ENCODE measurements around the gene UGT1A10.
"Not testable (repeated sequence)": the region's sequence is repeated elsewhere in the genome, so short reads cannot be mapped to it uniquely, and the experiment has no call there.

The UGT1A10 gene

GRCh38 chr2:233636306-233636705 is at the start of gene UGT1A10:
Gene UGT1A10 (plus strand): TSS chr2:233636448. CDS start chr2:233636523, 75 bp downstream.
- H3K27me3 ChIP-seq (ENCODE audit: insufficient read depth, low read length, poor library complexity); H3K9ac ChIP-seq (ENCODE audit: low read depth, low read length); H3K36me3 ChIP-seq (ENCODE audit: insufficient read depth, low read length); DNase-seq; H4K20me1 ChIP-seq (ENCODE audit: insufficient read depth, low read length); H3K27ac ChIP-seq (ENCODE audit: low read length); H3K4me1 ChIP-seq (ENCODE audit: insufficient read depth, low read length); H3K4me3 ChIP-seq (ENCODE audit: low read depth in 1 of 2, low read length in 2 of 2); ATAC-seq (ENCODE audit: insufficient read depth, low read depth); H3K9me3 ChIP-seq (ENCODE audit: insufficient read depth, low read length, severe bottlenecking); H3K4me2 ChIP-seq (ENCODE audit: insufficient read depth, low read length); H3K79me2 ChIP-seq (ENCODE audit: insufficient read depth, low read length); H2AFZ ChIP-seq (ENCODE audit: low read depth, low read length): not testable (repeated sequence)

- TF ChIP-seq CTCF (IDR thresholded peaks at IDR 0.05; ENCODE audit: borderline replicate concordance, extremely low read depth, low read length, poor library complexity, severe bottlenecking): no peak
- TF ChIP-seq EZH2 (IDR thresholded peaks at IDR 0.05; ENCODE audit: borderline replicate concordance, low read depth, low read length, severe bottlenecking): no peak
- Histone ChIP-seq H3K4me3 (ENCODE audit: low read depth in 1 of 2, low read length in 2 of 2) (no peak overlapping the region), H3K9ac (ENCODE audit: low read depth, low read length) (no peak overlapping the region), H4K20me1 (ENCODE audit: insufficient read depth, low read length) (no peaks in the 10 kb centered on the region), H3K36me3 (ENCODE audit: insufficient read depth, low read length) (no peaks in the 10 kb centered on the region), H2AFZ (ENCODE audit: low read depth, low read length) (no peak overlapping the region), H3K79me2 (ENCODE audit: insufficient read depth, low read length) (no peaks in the 10 kb centered on the region), H3K4me2 (ENCODE audit: insufficient read depth, low read length) (no peak overlapping the region), H3K4me1 (ENCODE audit: insufficient read depth, low read length) (no peaks in the 10 kb centered on the region), H3K27ac (ENCODE audit: low read length) (no peak overlapping the region), H3K27me3 (ENCODE audit: insufficient read depth, low read length, poor library complexity) (peaks cover 2% of the 10 kb centered on the region), H3K9me3 (ENCODE audit: insufficient read depth, low read length, severe bottlenecking) (no peaks in the 10 kb centered on the region)
- ATAC-seq (ENCODE audit: insufficient read depth, low read depth): no peak
- DNase-seq: no peak
Observed at GRCh38 chr2:233588400-233588799, 47.8 kb upstream of the UGT1A10 start.

- H3K9ac ChIP-seq (ENCODE audit: low read depth, low read length); H3K36me3 ChIP-seq (ENCODE audit: insufficient read depth, low read length); DNase-seq; H4K20me1 ChIP-seq (ENCODE audit: insufficient read depth, low read length); H3K4me3 ChIP-seq (ENCODE audit: low read depth in 1 of 2, low read length in 2 of 2); H3K27me3 ChIP-seq (ENCODE audit: insufficient read depth, low read length, poor library complexity); H3K9me3 ChIP-seq (ENCODE audit: insufficient read depth, low read length, severe bottlenecking); H3K4me2 ChIP-seq (ENCODE audit: insufficient read depth, low read length); H3K79me2 ChIP-seq (ENCODE audit: insufficient read depth, low read length); H3K4me1 ChIP-seq (ENCODE audit: insufficient read depth, low read length); H2AFZ ChIP-seq (ENCODE audit: low read depth, low read length); ATAC-seq (ENCODE audit: insufficient read depth, low read depth); H3K27ac ChIP-seq (ENCODE audit: low read length): not testable (repeated sequence)
Observed at GRCh38 chr2:233592706-233593105, 43.5 kb upstream of the UGT1A10 start.

- no peak overlapping the region for H3K4me3 ChIP-seq (ENCODE audit: low read depth in 1 of 2, low read length in 2 of 2)
- no peaks in the 10 kb centered on the region for H3K9me3 ChIP-seq (ENCODE audit: insufficient read depth, low read length, severe bottlenecking)
- no peak overlapping the region for H3K27ac ChIP-seq (ENCODE audit: low read length)
- TF ChIP-seq CTCF (IDR thresholded peaks at IDR 0.05; ENCODE audit: borderline replicate concordance, extremely low read depth, low read length, poor library complexity, severe bottlenecking): no peak
- no peak for TF ChIP-seq EZH2 (IDR thresholded peaks at IDR 0.05; ENCODE audit: borderline replicate concordance, low read depth, low read length, severe bottlenecking)
- no peaks in the 10 kb centered on the region for H3K36me3 ChIP-seq (ENCODE audit: insufficient read depth, low read length)
- no peaks in the 10 kb centered on the region for H3K27me3 ChIP-seq (ENCODE audit: insufficient read depth, low read length, poor library complexity)
- no peak for ATAC-seq (ENCODE audit: insufficient read depth, low read depth)
- H3K4me2 ChIP-seq (ENCODE audit: insufficient read depth, low read length): no peak overlapping the region
- no peak overlapping the region for H3K9ac ChIP-seq (ENCODE audit: low read depth, low read length)
- no peak for DNase-seq
- no peaks in the 10 kb centered on the region for H3K4me1 ChIP-seq (ENCODE audit: insufficient read depth, low read length)
- H3K79me2 ChIP-seq (ENCODE audit: insufficient read depth, low read length): no peaks in the 10 kb centered on the region
- H4K20me1 ChIP-seq (ENCODE audit: insufficient read depth, low read length): no peaks in the 10 kb centered on the region
- no peak overlapping the region for H2AFZ ChIP-seq (ENCODE audit: low read depth, low read length)
Observed at GRCh38 chr2:233593201-233593600, 43.0 kb upstream of the UGT1A10 start.
